Muscle of leg (tissue), 11 donors: ENCODE data around the gene PPP1R7. TPM values are rescaled to one million over a fixed set of nuclear protein-coding genes. Genes with fewer than 3 reads are reported as not detected.

ENCODE experiments used
- DNase-seq: peaks from one replicate; pipeline ENCODE4 v3.0.0; 2013
- H3K27ac ChIP-seq: one replicate; pipeline ENCODE4 v1.5.1; 2013; ENCODE audit warnings: mild to moderate bottlenecking, low read length, control low read depth
- H3K27me3 ChIP-seq: one replicate; pipeline ENCODE4 v1.6.1; 2013; ENCODE audit warnings: low read length; ENCODE audit not compliant: control insufficient read depth, insufficient read depth
- H3K36me3 ChIP-seq: one replicate; pipeline ENCODE4 v1.6.1; 2013; ENCODE audit warnings: low read length; ENCODE audit not compliant: control insufficient read depth, insufficient read depth
- H3K4me1 ChIP-seq: one replicate; pipeline ENCODE4 v1.6.1; 2013; ENCODE audit warnings: low read length; ENCODE audit not compliant: control insufficient read depth, insufficient read depth
- H3K4me3 ChIP-seq: one replicate; pipeline ENCODE4 v1.5.1; 2013; ENCODE audit warnings: low read length, control low read depth
- H3K9me3 ChIP-seq: replicated peaks from 2 replicates; pipeline ENCODE4 v1.6.1; 2013; ENCODE audit warnings: low read depth, low read length; ENCODE audit not compliant: control insufficient read depth
- WGBS: methylation state at CpG from one replicate; pipeline ENCODE4 v1.1.5; 2013; ENCODE audit warnings: missing lambda C conversion rate; ENCODE audit not compliant: insufficient coverage; 5-methylcytosine and 5-hydroxymethylcytosine counted together
- polyA plus RNA-seq, 8 donors: library from polyadenylated mRNA; unstranded; fragments of 120-200 nt; gene quantifications; one replicate each; pipeline versions ENCODE4 v1.2.1 to v1.2.3, GENCODE V29; 2013; ENCODE audit warnings: inconsistent platforms in 1 of 8, low replicate concordance in 1 of 8; ENCODE audit not compliant: insufficient read length in 8 of 8, insufficient read depth in 1 of 8
- total RNA-seq: library from RNA; stranded (reverse); fragments of 120-200 nt; gene quantifications from one replicate; pipeline ENCODE4 v1.2.4, GENCODE V29; 2013

PPP1R7 gene
- total and polyA plus RNA-seq, 9 donors = 46.8 to 92.0 (median 78.0) TPM

- Histone ChIP-seq H3K9me3 (no peaks in the 10 kb centered on the region), H3K4me1 (no peaks in the 10 kb centered on the region), H3K27ac (no peak overlapping the region), H3K4me3 (no peak overlapping the region), H3K27me3 (no peaks in the 10 kb centered on the region), H3K36me3 (peaks cover 6% of the 10 kb centered on the region)
- 85% methylated on average over 16 of the region's 24 CpGs for WGBS
- no peak for DNase-seq
Measured at GRCh38 chr2:241118737-241119505, 31.3 kb upstream of the PPP1R7 start.

GRCh38 chr2:241120440-241120839 lies 29.8 kb upstream of the PPP1R7 start:
- H3K4me3 ChIP-seq = no peak overlapping the region
- H3K36me3 ChIP-seq = peaks cover 6% of the 10 kb centered on the region
- H3K4me1 ChIP-seq = no peaks in the 10 kb centered on the region
- H3K27me3 ChIP-seq = no peaks in the 10 kb centered on the region
- no peak overlapping the region for H3K27ac ChIP-seq
- WGBS = no CpG with 5 or more reads among the region's 2 CpGs
- H3K9me3 ChIP-seq = no peaks in the 10 kb centered on the region
- no peak for DNase-seq

GRCh38 chr2:241121008-241121407 lies 29.3 kb upstream of the PPP1R7 start:
- Histone ChIP-seq H3K4me3 (no peak overlapping the region), H3K27me3 (no peaks in the 10 kb centered on the region), H3K27ac (no peak overlapping the region), H3K4me1 (no peaks in the 10 kb centered on the region), H3K9me3 (no peaks in the 10 kb centered on the region), H3K36me3 (peaks cover 6% of the 10 kb centered on the region)
- no peak for DNase-seq
- no CpG with 5 or more reads among the region's 5 CpGs for WGBS

- no peak for DNase-seq
- Histone ChIP-seq H3K4me1 (no peaks in the 10 kb centered on the region), H3K27me3 (no peaks in the 10 kb centered on the region), H3K36me3 (peaks cover 6% of the 10 kb centered on the region), H3K27ac (no peak overlapping the region), H3K9me3 (no peaks in the 10 kb centered on the region), H3K4me3 (no peak overlapping the region)
- 93% methylated on average over 19 of the region's 19 CpGs for WGBS
Measured at GRCh38 chr2:241122376-241123002, 27.8 kb upstream of the PPP1R7 start.

- Histone ChIP-seq H3K27me3 (no peaks in the 10 kb centered on the region), H3K4me3 (no peak overlapping the region), H3K9me3 (no peaks in the 10 kb centered on the region), H3K4me1 (no peaks in the 10 kb centered on the region), H3K36me3 (peaks cover 6% of the 10 kb centered on the region), H3K27ac (no peak overlapping the region)
- WGBS = 72% methylated on average over 14 of the region's 16 CpGs
- DNase-seq = no peak
Measured at GRCh38 chr2:241123816-241124536, 26.3 kb upstream of the PPP1R7 start.

- Histone ChIP-seq H3K27me3 (no peaks in the 10 kb centered on the region), H3K27ac (no peak overlapping the region), H3K4me3 (no peak overlapping the region), H3K9me3 (no peaks in the 10 kb centered on the region), H3K4me1 (no peaks in the 10 kb centered on the region), H3K36me3 (peaks cover 6% of the 10 kb centered on the region)
- no peak for DNase-seq
- 89% methylated on average over 3 of the region's 13 CpGs for WGBS
Measured at GRCh38 chr2:241125626-241126025, 24.6 kb upstream of the PPP1R7 start.

GRCh38 chr2:241126201-241126611 lies 24.1 kb upstream of the PPP1R7 start:
- no peak overlapping the region for H3K4me3 ChIP-seq
- H3K27ac ChIP-seq = no peak overlapping the region
- no peaks in the 10 kb centered on the region for H3K27me3 ChIP-seq
- WGBS = 91% methylated on average over 21 of the region's 21 CpGs
- no peak for DNase-seq
- peaks cover 6% of the 10 kb centered on the region for H3K36me3 ChIP-seq
- H3K9me3 ChIP-seq = no peaks in the 10 kb centered on the region
- H3K4me1 ChIP-seq = no peaks in the 10 kb centered on the region

GRCh38 chr2:241126771-241127202 lies 23.5 kb upstream of the PPP1R7 start:
- H3K9me3 ChIP-seq = no peaks in the 10 kb centered on the region
- peaks cover 6% of the 10 kb centered on the region for H3K36me3 ChIP-seq
- H3K4me1 ChIP-seq = no peaks in the 10 kb centered on the region
- no peak for DNase-seq
- no peak overlapping the region for H3K27ac ChIP-seq
- no peak overlapping the region for H3K4me3 ChIP-seq
- no peaks in the 10 kb centered on the region for H3K27me3 ChIP-seq
- 86% methylated on average over 18 of the region's 18 CpGs for WGBS

- no peaks in the 10 kb centered on the region for H3K4me1 ChIP-seq
- no peak for DNase-seq
- H3K27me3 ChIP-seq = no peaks in the 10 kb centered on the region
- H3K4me3 ChIP-seq = no peak overlapping the region
- 85% methylated on average over 5 of the region's 8 CpGs for WGBS
- H3K36me3 ChIP-seq = no peaks in the 10 kb centered on the region
- H3K27ac ChIP-seq = no peak overlapping the region
- H3K9me3 ChIP-seq = no peaks in the 10 kb centered on the region
Measured at GRCh38 chr2:241128266-241128665, 22.0 kb upstream of the PPP1R7 start.
